GM10847 (cell line): Measurements from ENCODE around the gene TMEM91.

Experiments used
- POLR2A ChIP-seq: IDR thresholded peaks from 2 replicates; pipeline ENCODE4 v1.6.1; 2011; ENCODE audit not compliant: insufficient read length; ENCODE audit errors: extremely low read depth

Gene TMEM91

GRCh38 chr19:41427647-41428480 lies 51.5 kb downstream of the TMEM91 start:
- TF ChIP-seq POLR2A: no peak

- no peak for TF ChIP-seq POLR2A
These were observed 52.1 kb downstream of the TMEM91 start for GRCh38 chr19:41428481-41428859.

- TF ChIP-seq POLR2A: no peak
These were observed 54.6 kb downstream of the TMEM91 start for GRCh38 chr19:41430922-41431321.

GRCh38 chr19:41431426-41432386 lies 55.4 kb downstream of the TMEM91 start:
- TF ChIP-seq POLR2A: no peak

- TF ChIP-seq POLR2A: no peak
These were observed 56.8 kb downstream of the TMEM91 start for GRCh38 chr19:41433171-41433570.
